ENCODE results near the gene PANX3. TPM values are rescaled to one million over a fixed set of nuclear protein-coding genes. Genes with fewer than 3 reads are reported as not detected.

The PANX3 gene
- polyA plus RNA-seq, 1 of the 3 experiments (the other 2 are of a cell fraction), result not detected

DNA sequence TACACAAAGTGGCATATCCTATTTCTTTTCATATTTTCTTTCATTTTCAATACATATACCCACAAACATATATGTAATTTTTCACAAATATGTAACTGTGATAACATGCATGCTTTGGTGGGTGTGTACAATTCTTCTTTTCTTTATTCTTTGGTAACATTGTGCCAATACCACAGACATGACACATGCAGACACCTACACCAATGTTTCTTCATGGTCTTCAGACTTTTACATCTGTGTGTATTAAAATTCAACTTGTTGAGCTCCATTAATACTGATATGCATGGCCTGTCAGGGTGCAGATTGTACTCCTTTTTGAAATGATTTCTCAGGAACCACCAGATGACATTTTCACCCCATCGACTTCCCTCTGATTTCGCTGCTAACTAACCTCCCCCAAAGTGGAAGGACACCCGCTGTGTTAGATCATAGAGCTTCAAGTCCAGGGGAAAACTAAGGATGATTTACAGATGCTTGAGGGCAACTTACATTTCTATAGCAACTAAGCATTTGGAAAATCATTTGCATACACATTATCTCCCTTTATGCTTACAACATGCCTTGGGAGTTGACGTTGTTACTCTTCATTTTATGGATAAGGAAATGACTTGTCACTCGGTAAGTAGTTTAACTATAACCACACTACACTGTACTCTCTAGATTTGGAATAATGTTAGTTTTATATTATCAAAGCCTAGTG is 10.5 kb upstream of the PANX3 start:
- H3K9me3 ChIP-seq, result no peaks in the 10 kb centered on the region
- no peak for DNase-seq

GRCh38 chr11:124602193-124602592 is 9.0 kb upstream of the PANX3 start:
- CTCF ChIA-PET, result interaction anchor here (1.4 to 4.1 kb wide), 2 partner anchors 11 to 17 kb away, joined by 4 to 12 read pairs; no protein-coding TSS in a partner anchor

More for the DNA sequence above, 10.5 kb upstream of the PANX3 start:
- Histone ChIP-seq H3K79me2 (ENCODE audit: insufficient read depth) (no peaks in the 10 kb centered on the region), H3K36me3 (replicated peaks in 1 of 2; ENCODE audit: control insufficient read depth in 1 of 2, insufficient read depth in 2 of 2, low read length in 1 of 2) (no peaks in the 10 kb centered on the region), H2AFZ (ENCODE audit: low read depth) (no peak overlapping the region), H3K9me2 (no peaks in the 10 kb centered on the region), H3K4me2 (no peak overlapping the region), H3K4me3 (ENCODE audit: low read depth in 2 of 2, low read length in 1 of 2) (no peak overlapping the region), H3K4me1 (ENCODE audit: control insufficient read depth in 1 of 2, insufficient read depth in 2 of 2, low read depth in 1 of 2, low read length in 1 of 2) (peaks cover 0 to 5% of the 10 kb centered on the region in 2 experiments; a peak in 1 of 4 replicates), H3K9ac (no peak overlapping the region), H3F3A (replicated peaks; ENCODE audit: insufficient read depth) (peaks cover 3% of the 10 kb centered on the region), H3K27ac (ENCODE audit: low read depth in 2 of 2, low read length in 1 of 2) (no peak overlapping the region), H3K27me3 (ENCODE audit: insufficient read depth) (peaks cover 11% of the 10 kb centered on the region; the same call in 1 of the 2 replicates), H4K20me1 (ENCODE audit: insufficient read depth) (no peaks in the 10 kb centered on the region)
- CTCF ChIA-PET, result interaction anchor here (1.1 to 4.1 kb wide), 3 partner anchors 15 to 529 kb away, joined by 3 to 12 read pairs (median 4); no protein-coding TSS in a partner anchor
- POLR2A ChIA-PET, result no interaction called here
- WGBS (ENCODE audit: low lambda C conversion rate), result 12% methylated on average over 5 of the region's 5 CpGs
- TF ChIP-seq RFX5 (IDR thresholded peaks at IDR 0.05; ENCODE audit: low read length), result no peak
- TF ChIP-seq EP300 (IDR thresholded peaks at IDR 0.05; ENCODE audit: borderline replicate concordance in 1 of 2, low read depth in 1 of 2, low read length in 1 of 2), result no peak
- TF ChIP-seq JUND (IDR thresholded peaks at IDR 0.05), result no peak
- TF ChIP-seq MEF2A (IDR thresholded peaks at IDR 0.05; ENCODE audit: borderline replicate concordance, low read depth), result no peak
- TF ChIP-seq, protein P1, sequence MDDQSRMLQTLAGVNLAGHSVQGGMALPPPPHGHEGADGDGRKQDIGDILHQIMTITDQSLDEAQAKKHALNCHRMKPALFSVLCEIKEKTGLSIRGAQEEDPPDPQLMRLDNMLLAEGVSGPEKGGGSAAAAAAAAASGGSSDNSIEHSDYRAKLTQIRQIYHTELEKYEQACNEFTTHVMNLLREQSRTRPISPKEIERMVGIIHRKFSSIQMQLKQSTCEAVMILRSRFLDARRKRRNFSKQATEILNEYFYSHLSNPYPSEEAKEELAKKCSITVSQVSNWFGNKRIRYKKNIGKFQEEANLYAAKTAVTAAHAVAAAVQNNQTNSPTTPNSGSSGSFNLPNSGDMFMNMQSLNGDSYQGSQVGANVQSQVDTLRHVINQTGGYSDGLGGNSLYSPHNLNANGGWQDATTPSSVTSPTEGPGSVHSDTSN (IDR thresholded peaks at IDR 0.05), result no peak
- TF ChIP-seq NRF1 (IDR thresholded peaks at IDR 0.05; ENCODE audit: low read depth, low read length), result no peak

More at GRCh38 chr11:124602193-124602592, 9.0 kb upstream of the PANX3 start:
- Histone ChIP-seq H3K27ac (ENCODE audit: low read depth in 2 of 2, low read length in 1 of 2) (no peak overlapping the region), H4K20me1 (ENCODE audit: insufficient read depth) (no peaks in the 10 kb centered on the region), H3K9me3 (no peaks in the 10 kb centered on the region), H3K36me3 (replicated peaks in 1 of 2; ENCODE audit: control insufficient read depth in 1 of 2, insufficient read depth in 2 of 2, low read length in 1 of 2) (no peaks in the 10 kb centered on the region), H3K4me3 (ENCODE audit: low read depth in 2 of 2, low read length in 1 of 2) (no peak overlapping the region), H3F3A (replicated peaks; ENCODE audit: insufficient read depth) (no peaks in the 10 kb centered on the region), H2AFZ (ENCODE audit: low read depth) (no peak overlapping the region), H3K4me1 (ENCODE audit: control insufficient read depth in 1 of 2, insufficient read depth in 2 of 2, low read depth in 1 of 2, low read length in 1 of 2) (peaks cover 0 to 5% of the 10 kb centered on the region in 2 experiments; a peak in 1 of 4 replicates), H3K4me2 (no peak overlapping the region), H3K9ac (no peak overlapping the region), H3K27me3 (ENCODE audit: insufficient read depth) (peaks cover 4% of the 10 kb centered on the region; the same call in 1 of the 2 replicates), H3K9me2 (no peaks in the 10 kb centered on the region), H3K79me2 (ENCODE audit: insufficient read depth) (no peaks in the 10 kb centered on the region)
- DNase-seq, result no peak
- TF ChIP-seq NFIC (IDR thresholded peaks at IDR 0.05; ENCODE audit: borderline replicate concordance) (0 out of 2 replicates have a peak, but pooled peaks have one; percentile 19), CHD2 (IDR thresholded peaks at IDR 0.05; ENCODE audit: low read length, partially characterized antibody) (no peak), GATA2 (CRISPR knock-in tag; IDR thresholded peaks at IDR 0.05) (no peak), ZBTB33 (IDR thresholded peaks at IDR 0.05; ENCODE audit: borderline replicate concordance, low read depth) (no peak), REST (IDR thresholded peaks at IDR 0.05; ENCODE audit: low read depth, low read length) (no peak), JUND (IDR thresholded peaks at IDR 0.05) (no peak), TCF12 (IDR thresholded peaks at IDR 0.05) (peak; percentile 18; the same call in 1 of the 2 replicates), RAD21 (IDR thresholded peaks at IDR 0.05; ENCODE audit: low read length) (no peak), FOSL2 (IDR thresholded peaks at IDR 0.05; ENCODE audit: borderline replicate concordance, low read depth) (0 out of 2 replicates have a peak, but pooled peaks have one; percentile 24), ELF1 (IDR thresholded peaks at IDR 0.05) (no peak), POLR2AphosphoS5 (IDR thresholded peaks at IDR 0.05; ENCODE audit: low read depth, low read length) (no peak), RCOR1 (IDR thresholded peaks at IDR 0.05; ENCODE audit: low read length) (no peak)
- TF ChIP-seq, protein P2, sequence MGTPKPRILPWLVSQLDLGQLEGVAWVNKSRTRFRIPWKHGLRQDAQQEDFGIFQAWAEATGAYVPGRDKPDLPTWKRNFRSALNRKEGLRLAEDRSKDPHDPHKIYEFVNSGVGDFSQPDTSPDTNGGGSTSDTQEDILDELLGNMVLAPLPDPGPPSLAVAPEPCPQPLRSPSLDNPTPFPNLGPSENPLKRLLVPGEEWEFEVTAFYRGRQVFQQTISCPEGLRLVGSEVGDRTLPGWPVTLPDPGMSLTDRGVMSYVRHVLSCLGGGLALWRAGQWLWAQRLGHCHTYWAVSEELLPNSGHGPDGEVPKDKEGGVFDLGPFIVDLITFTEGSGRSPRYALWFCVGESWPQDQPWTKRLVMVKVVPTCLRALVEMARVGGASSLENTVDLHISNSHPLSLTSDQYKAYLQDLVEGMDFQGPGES (IDR thresholded peaks at IDR 0.05; ENCODE audit: low read depth, low read length), result no peak
- TF ChIP-seq, protein P3, sequence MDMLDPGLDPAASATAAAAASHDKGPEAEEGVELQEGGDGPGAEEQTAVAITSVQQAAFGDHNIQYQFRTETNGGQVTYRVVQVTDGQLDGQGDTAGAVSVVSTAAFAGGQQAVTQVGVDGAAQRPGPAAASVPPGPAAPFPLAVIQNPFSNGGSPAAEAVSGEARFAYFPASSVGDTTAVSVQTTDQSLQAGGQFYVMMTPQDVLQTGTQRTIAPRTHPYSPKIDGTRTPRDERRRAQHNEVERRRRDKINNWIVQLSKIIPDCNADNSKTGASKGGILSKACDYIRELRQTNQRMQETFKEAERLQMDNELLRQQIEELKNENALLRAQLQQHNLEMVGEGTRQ (IDR thresholded peaks at IDR 0.05; ENCODE audit: borderline replicate concordance, low read depth, low read length), result no peak
- POLR2A ChIA-PET, result no interaction called here
- WGBS (ENCODE audit: low lambda C conversion rate), result 13% methylated on average over 2 of the region's 3 CpGs

Data from SK-N-SH (cell line).